ENCODE measurements around the gene NXPH4.

Gene NXPH4

GRCh38 chr12:57273516-57273915 lies 56.9 kb downstream of the NXPH4 start:
- DNase-seq (ENCODE audit: low read depth in 2 of 2): no peak

Measured in stimulated activated CD8-positive, alpha-beta memory T cell treated with anti-CD3 and anti-CD28 coated beads, Interleukin-7, amount 100 ng/mL, for 1 hour (primary cell).